Renal cortical epithelial cell (primary cell): ENCODE data around the gene EVA1C. TPM values are rescaled to one million over a fixed set of nuclear protein-coding genes. Genes with fewer than 3 reads are reported as not detected.
"Not testable (repeated sequence)": the region's sequence is repeated elsewhere in the genome, so short reads cannot be mapped to it uniquely, and the experiment has no call there.

Experiments
- DNase-seq: peaks from one replicate; pipeline ENCODE4 v3.0.0-alpha.2; 2011; ENCODE audit warnings: low read depth
- total RNA-seq: library from RNA; depleted of rRNA; stranded (reverse); fragments of >200 nt; gene quantifications from 2 replicates; pipeline ENCODE4 v1.2.3, GENCODE V29; 2014

The EVA1C gene
- total RNA-seq, 1 donor from 2014 or later: 0.70 TPM

DNA sequence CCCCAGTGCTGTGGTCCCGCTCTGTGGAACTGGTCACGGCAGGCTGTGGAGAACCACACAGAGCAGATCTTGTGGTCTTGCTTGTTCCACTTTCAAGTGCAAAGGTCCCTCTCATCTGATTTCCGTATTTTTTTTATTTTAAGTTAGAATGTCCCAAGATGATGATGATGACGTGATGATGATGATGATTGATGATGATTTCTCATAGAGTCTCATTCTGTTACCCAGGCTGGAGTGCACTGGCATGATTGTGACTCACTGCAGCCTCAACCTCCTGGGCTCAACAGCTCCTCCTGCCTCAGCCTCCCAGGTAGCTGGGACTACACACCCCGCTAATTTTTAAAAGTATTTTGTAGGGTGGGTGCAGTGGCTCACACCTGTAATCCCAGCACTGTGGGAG, 12.2 kb downstream of the EVA1C start:
- no peak for DNase-seq

DNA sequence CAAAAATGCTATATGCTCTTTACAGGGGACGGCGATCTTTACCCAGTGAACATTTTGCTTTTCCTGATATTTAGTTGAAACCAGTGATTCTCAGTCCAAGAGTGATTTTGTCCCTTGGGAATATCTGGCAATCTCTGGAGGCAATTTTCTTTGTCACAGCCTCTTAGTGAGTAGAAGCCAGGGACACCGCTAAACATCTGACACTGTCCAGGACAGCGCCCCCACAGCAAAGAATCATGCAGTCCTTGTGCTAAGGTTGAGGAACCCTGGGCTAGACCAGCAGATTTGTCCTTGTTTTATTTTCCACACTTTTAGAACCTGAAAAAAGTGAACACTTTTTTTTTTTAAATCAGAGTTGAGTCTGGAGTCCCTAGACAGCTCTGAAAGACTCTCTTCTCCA, 13.1 kb downstream of the EVA1C start:
- DNase-seq: no peak

- DNase-seq: no peak
Observed at GRCh38 chr21:32426066-32426465, 13.6 kb downstream of the EVA1C start.

- DNase-seq: peak; percentile 11
Observed at GRCh38 chr21:32426592-32427051, 14.1 kb downstream of the EVA1C start.

- no peak for DNase-seq
Observed at GRCh38 chr21:32427958-32428623, 15.6 kb downstream of the EVA1C start.

DNA sequence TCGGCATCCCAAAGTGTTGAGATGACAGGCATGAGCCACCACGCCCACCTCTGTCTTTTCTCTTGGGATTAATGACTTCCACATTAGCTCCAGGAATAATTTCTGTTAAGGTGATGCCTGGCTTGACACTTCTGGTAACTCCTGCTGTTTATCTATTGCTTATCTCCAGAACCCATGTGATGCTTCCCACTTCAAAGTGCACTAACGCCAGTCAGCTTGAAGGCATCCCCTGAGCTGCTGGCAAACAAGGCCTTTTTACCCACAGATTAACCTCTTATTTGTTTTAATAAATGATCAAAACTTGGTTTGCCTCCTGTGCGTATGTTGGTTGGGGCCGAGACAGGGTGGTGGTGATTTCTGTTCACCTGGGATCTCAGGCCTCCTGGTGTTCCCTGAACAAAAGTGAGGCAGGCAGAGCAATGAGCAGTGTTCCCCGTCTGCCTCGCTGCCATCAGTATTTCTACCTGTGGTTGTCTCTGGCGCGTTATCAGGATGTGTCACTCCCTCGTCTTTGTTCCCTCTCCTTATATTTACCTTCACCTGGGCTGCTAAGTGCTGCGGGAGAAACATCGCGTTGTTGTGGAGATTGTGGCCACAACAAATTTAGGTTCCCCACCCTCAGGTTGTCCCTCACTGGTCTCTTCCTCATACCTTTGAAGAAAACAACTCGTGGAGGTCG, 20.6 kb downstream of the EVA1C start:
- DNase-seq: not testable (repeated sequence)

GRCh38 chr21:32437729-32438128, 25.2 kb downstream of the EVA1C start:
- no peak for DNase-seq

DNA sequence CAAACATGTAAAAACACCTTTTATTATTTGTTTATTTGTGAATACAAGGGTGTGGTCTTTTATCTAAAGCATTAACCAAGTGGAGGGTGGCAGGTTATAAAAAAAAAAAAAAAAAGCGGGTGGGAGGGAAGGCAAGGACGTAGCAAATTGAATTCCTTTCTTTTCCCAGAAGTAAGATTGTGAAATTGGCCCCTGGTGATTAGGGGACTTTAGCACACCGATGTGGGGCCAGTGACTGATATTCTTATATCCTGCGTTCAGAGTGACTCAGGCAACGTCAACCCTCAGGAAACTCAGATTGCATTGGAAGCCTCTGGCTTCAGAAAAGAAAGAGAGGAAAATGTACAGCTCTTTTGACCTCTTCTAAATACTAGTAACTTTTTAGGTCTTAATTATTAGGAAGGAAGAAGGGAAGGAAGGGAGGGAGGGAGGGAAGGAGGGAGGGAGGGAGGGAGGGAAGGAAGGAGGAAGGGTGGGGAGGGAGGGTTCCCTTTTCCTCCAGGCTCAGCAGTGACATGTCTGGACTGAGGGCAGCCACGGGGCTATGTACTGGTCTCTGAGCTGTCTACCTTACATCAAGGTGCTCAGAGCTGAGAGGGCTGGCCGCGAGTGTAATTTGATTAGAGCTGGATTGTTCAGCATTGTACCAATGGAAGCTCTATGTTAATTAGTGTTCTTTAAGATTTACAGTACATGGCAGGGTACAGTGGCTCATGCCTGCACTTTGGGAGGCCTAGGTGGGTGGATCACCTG, 30.2 kb downstream of the EVA1C start:
- no peak for DNase-seq

GRCh38 chr21:32445101-32445500, 32.6 kb downstream of the EVA1C start:
- no peak for DNase-seq

DNA sequence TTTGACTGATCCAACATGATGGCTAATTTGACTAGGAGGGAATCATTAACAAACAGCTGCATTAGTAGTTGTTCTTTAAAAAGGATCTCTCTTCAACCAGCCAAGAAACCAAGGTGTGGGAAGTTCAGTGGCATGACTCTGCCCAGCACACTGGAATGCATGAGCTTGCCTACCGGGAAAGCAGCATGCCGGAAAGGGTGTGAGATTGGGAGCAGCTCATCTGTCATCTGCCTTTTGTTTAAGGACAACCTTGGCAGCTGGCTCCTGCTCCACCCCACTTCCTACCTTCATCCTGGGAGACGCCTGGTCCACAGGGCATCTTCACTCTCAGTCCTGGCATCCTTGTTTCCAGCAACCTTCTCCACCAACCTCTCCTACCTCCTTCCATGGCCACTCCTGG, 33.9 kb downstream of the EVA1C start:
- DNase-seq: peak; percentile 9

DNA sequence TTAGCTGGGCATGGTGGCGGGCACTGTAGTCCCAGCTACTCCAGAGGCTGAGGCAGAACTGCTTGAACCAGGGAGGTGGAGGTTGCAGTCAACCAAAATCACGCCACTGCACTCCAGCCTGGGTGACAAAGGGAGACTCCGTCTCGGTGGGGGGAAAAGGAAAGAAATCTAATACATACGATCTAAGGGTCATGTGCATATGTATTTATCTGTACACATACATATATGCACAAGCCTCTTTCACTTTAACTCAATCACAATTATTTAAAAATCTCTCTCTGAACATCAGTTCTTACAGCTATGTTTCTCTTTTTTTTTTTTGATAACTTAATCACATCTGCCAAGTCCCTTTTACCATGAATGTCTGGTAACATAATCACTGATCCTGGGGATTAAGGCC, 34.7 kb downstream of the EVA1C start:
- no peak for DNase-seq

DNA sequence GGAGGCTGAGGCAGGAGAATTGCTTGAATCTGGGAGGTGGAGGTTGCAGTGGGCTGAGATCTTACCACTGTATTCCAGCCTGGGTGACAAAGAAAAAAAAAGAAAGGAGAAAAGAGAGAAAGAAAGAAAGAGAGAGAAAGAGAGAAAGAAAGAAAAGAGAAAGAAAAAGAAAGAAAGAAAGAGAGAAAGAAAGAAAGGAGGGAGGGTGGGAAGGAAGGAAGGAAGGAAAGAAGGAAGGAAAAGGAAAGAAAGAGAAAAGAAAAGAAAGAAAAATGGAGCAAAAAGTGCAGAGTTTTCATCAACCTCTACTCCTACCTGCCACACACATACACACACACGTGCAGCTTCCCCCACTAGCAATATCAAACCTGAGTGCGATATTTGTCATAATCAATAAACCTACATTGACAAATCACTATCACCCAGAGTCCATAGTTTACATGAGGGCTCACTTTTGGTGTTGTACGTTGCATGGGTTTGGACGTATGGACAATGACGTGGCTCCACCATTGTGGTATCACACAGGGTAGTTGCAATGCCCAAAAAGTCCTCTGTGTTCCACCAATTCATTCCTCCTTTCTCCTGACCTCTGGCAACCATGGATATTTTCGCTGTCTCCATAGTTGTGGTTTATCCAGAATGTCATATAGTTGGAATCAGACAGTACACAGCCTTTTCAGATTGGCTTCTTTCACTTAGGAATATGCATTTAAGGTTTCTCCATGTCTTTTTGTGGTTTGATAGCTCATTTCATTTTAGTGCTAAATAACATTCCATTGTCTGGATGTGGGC, 36.5 kb downstream of the EVA1C start:
- DNase-seq: no peak

- peak; percentile 68 for DNase-seq
Observed at GRCh38 chr21:32450881-32451701, 38.6 kb downstream of the EVA1C start.

- DNase-seq: not testable (repeated sequence)
Observed at GRCh38 chr21:32452191-32452590, 39.7 kb downstream of the EVA1C start.

- no peak for DNase-seq
Observed at GRCh38 chr21:32452641-32453040, 40.1 kb downstream of the EVA1C start.

- no peak for DNase-seq
Observed at GRCh38 chr21:32455548-32455947, 43.0 kb downstream of the EVA1C start.

DNA sequence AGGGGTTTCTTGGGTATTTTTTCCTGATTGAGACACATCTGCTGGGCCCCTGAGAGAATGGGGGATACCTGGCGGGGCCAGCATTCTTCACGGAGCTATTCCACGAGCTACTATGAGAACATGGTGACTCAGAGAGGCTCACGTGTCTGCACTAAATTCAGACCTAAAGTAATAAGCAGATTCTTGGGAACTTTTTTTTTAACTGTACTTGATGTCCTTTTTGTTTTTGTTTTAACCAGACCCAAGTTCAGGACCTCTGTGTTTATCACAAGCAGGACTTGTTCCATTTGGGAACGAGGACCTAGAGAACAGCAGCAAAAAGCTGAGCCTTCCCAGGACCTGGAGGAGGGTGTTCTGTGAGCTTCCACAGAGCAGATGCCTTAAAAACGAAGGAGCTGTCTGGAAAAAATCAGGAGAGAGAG, 44.0 kb downstream of the EVA1C start:
- DNase-seq: peak; percentile 48

DNA sequence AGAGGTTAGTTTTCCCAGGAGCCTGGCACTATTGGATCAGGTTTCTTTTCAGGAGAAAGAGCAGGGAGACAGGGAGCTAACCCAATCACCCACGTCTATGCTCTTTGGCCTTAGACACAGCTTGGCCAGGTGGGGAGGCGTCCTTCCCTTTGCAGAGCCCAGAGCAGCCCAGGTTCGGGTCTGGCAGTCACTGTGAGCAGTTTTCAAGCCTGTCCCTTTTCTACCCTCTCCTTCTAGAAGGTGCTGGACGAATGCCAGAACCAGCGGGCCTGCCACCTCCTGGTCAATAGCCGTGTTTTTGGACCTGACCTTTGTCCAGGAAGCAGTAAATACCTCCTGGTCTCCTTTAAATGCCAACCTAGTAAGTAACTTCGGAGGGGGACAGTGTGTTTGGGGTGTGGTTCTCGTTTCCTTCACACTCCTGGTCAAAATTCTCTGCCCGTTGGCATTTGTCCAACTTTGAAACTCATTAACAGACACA, 44.9 kb downstream of the EVA1C start:
- peak; percentile 47 for DNase-seq

DNA sequence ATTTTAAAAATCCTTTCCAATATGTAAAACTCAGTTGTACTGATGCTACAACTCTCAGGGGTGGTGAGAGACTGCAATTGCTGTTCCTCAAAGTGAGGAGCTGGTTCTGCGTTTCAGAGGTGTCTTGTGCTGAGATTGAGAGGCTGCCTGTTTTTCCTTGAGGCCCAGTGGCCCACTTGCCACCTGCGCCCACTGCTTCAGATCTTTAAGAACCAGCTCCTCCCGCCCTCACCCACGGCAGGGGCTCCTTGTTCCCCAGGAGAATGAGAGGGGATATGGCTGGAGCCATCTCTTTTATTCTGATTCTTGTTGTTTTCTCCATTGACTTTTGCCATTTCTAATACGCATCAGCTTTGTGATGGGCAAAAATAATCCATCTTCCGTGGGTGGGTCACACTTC, 45.5 kb downstream of the EVA1C start:
- no peak for DNase-seq

- DNase-seq: no peak
Observed at GRCh38 chr21:32459972-32460371, 47.5 kb downstream of the EVA1C start.

GRCh38 chr21:32461503-32461902, 49.0 kb downstream of the EVA1C start:
- no peak for DNase-seq
